B cell (primary cell): ENCODE data around the gene CYTH4. TPM values are rescaled to one million over a fixed set of nuclear protein-coding genes. Genes with fewer than 3 reads are reported as not detected.

Experiments used
- ATAC-seq: fragments of 200-7000 bp; cut with Tn5 transposase; one replicate; pipeline ENCODE4 v1.10.0; 2021; ENCODE audit warnings: low read depth, mild to moderate bottlenecking, moderate number of reproducible peaks, moderate library complexity
- CTCF ChIA-PET: fragments of 350-600 bp; sonication (Branson Sonifier 250); formaldehyde crosslinking; loops from one replicate; lab custom pipeline; 2021; ENCODE audit warnings: antibody characterized with exemption, inconsistent platforms; lab: Charles Lee
- POLR2A ChIA-PET: fragments of 350-600 bp; sonication (Branson Sonifier 250); formaldehyde crosslinking; loops from one replicate; lab custom pipeline; 2021; ENCODE audit warnings: antibody characterized with exemption; lab: Charles Lee
- DNase-seq: peaks from one replicate; pipeline ENCODE4 v3.0.0; 2013
- H2AFZ ChIP-seq: 2 replicates; pipeline ENCODE4 v1.6.1; 2012; ENCODE audit warnings: mild to moderate bottlenecking, low read depth, low read length; ENCODE audit not compliant: insufficient read depth, poor library complexity, severe bottlenecking
- H3K27ac ChIP-seq, 2 donors: 1 replicate in 1 of 2; 2 replicates in 1 of 2; pipeline ENCODE4 v1.5.1; 2012 to 2013; ENCODE audit warnings: low read length in 2 of 2, mild to moderate bottlenecking in 2 of 2, moderate library complexity in 1 of 2
- H3K27me3 ChIP-seq, 4 experiments: fragments of 200-600 bp in 1 of 4; sonication (generic) in 1 of 4; replicated peaks in 1 of 4; 1 replicate in 2 of 4; 2 replicates in 2 of 4; pipeline versions ENCODE4 v1.6.1 to v1.7.0; 2013 to 2016; ENCODE audit warnings: low read length in 3 of 4, mild to moderate bottlenecking in 2 of 4, mixed read lengths in 1 of 4, moderate library complexity in 1 of 4; ENCODE audit not compliant: insufficient read depth in 4 of 4, control insufficient read depth in 3 of 4; ENCODE audit errors: control extremely low read depth in 1 of 4
- H3K36me3 ChIP-seq, 2 experiments: replicated peaks in 1 of 2; 1 replicate in 1 of 2; 2 replicates in 1 of 2; pipeline versions ENCODE4 v1.6.1 to v1.7.1; 2013; ENCODE audit warnings: low read length in 1 of 2; ENCODE audit not compliant: insufficient read depth in 2 of 2, control insufficient read depth in 1 of 2; ENCODE audit errors: control extremely low read depth in 1 of 2, extremely low read depth in 1 of 2
- H3K4me1 ChIP-seq, 2 donors: fragments of 200-600 bp in 1 of 2; sonication (generic) in 1 of 2; 1 replicate in 1 of 2; 2 replicates in 1 of 2; pipeline versions ENCODE4 v1.5.1 to v1.6.1; 2013 to 2017; ENCODE audit warnings: low read length in 2 of 2; ENCODE audit not compliant: control insufficient read depth in 2 of 2, insufficient read depth in 2 of 2
- H3K4me2 ChIP-seq: replicated peaks from 2 replicates; pipeline ENCODE3; 2012; ENCODE audit warnings: mild to moderate bottlenecking, low read depth, low read length; ENCODE audit not compliant: poor library complexity, severe bottlenecking
- H3K4me3 ChIP-seq, 5 experiments: fragments of 200-600 bp in 1 of 5; sonication (generic) in 1 of 5; 1 replicate in 3 of 5; 2 replicates in 2 of 5; pipeline versions ENCODE4 v1.5.1 to v1.7.0; 2011 to 2016; ENCODE audit warnings: low read length in 4 of 5, mild to moderate bottlenecking in 4 of 5, low read depth in 2 of 5, control low read depth in 1 of 5, moderate library complexity in 1 of 5; ENCODE audit not compliant: insufficient read depth in 1 of 5; ENCODE audit errors: control extremely low read depth in 1 of 5, extremely low read depth in 1 of 5
- H3K79me2 ChIP-seq: fragments of 200-600 bp; sonication (generic); one replicate; pipeline ENCODE4 v1.6.0; 2016; ENCODE audit warnings: low read length; ENCODE audit not compliant: control insufficient read depth, insufficient read depth
- H3K9ac ChIP-seq: fragments of 200-600 bp; sonication (generic); 2 replicates; pipeline ENCODE4 v1.6.1; 2017; ENCODE audit warnings: mild to moderate bottlenecking, low read length, moderate library complexity
- H3K9me3 ChIP-seq, 3 donors: one replicate each; pipeline versions ENCODE4 v1.6.1 to v1.7.1; 2013; ENCODE audit warnings: low read length in 2 of 3; ENCODE audit not compliant: control insufficient read depth in 2 of 3, insufficient read depth in 1 of 3; ENCODE audit errors: control extremely low read depth in 1 of 3
- H4K20me1 ChIP-seq: 2 replicates; pipeline ENCODE4 v1.6.0; 2012; ENCODE audit warnings: mild to moderate bottlenecking, low read length; ENCODE audit not compliant: insufficient read depth, control insufficient read depth, poor library complexity, severe bottlenecking
- H3K27ac Mint-ChIP-seq: one replicate; pipeline ENCODE4 v1.8.0; 2021; ENCODE audit warnings: mixed read lengths
- H3K27me3 Mint-ChIP-seq: one replicate; pipeline ENCODE4 v1.8.0; 2021; ENCODE audit warnings: mixed read lengths
- H3K4me1 Mint-ChIP-seq: one replicate; pipeline ENCODE4 v1.8.0; 2021; ENCODE audit warnings: mixed read lengths
- H3K4me3 Mint-ChIP-seq: one replicate; pipeline ENCODE4 v1.8.0; 2021; ENCODE audit warnings: mixed read lengths
- H3K9me3 Mint-ChIP-seq: one replicate; pipeline ENCODE4 v1.8.0; 2022; ENCODE audit warnings: mixed read lengths; ENCODE audit not compliant: insufficient read depth
- EZH2 ChIP-seq: IDR thresholded peaks from 2 replicates; pipeline ENCODE4 v1.6.1; 2012; ENCODE audit warnings: borderline replicate concordance, low read depth, mild to moderate bottlenecking, moderate library complexity, low read length; ENCODE audit not compliant: insufficient read depth, poor library complexity, severe bottlenecking
- WGBS: methylation state at CpG from one replicate; pipeline ENCODE4 v1.1.5; 2013; ENCODE audit warnings: missing lambda C conversion rate; ENCODE audit not compliant: insufficient coverage; 5-methylcytosine and 5-hydroxymethylcytosine counted together
- intact Hi-C: fragments of 100-400 bp; cut with micrococcal nuclease; formaldehyde crosslinking; loops from one replicate; pipeline ENCODE4 v1.10.0; 2022
- polyA plus RNA-seq: library from polyadenylated mRNA; depleted of rRNA; stranded (reverse); fragments of >200 nt; gene quantifications from 2 replicates; pipeline ENCODE4 v1.2.3, GENCODE V29; 2012
- total RNA-seq, 2 donors: library from RNA; stranded (reverse); fragments of 120-200 nt in 1 of 2; gene quantifications; 1 replicate in 1 of 2; 2 replicates in 1 of 2; pipeline versions ENCODE4 v1.2.3 to v1.2.4, GENCODE V29; 2013 to 2022
- TF ChIP-seq, protein P1 (sequence below): fragments of 200-600 bp; IDR thresholded peaks from one replicate; pipeline ENCODE4 v1.8.0; 2022; ENCODE audit warnings: antibody characterized with exemption, mild to moderate bottlenecking

CYTH4 gene
- total and polyA plus RNA-seq, 2 donors (not counting 1 experiment from before 2014, with no cell fraction given) = 98.0 to 154 TPM

DNA sequence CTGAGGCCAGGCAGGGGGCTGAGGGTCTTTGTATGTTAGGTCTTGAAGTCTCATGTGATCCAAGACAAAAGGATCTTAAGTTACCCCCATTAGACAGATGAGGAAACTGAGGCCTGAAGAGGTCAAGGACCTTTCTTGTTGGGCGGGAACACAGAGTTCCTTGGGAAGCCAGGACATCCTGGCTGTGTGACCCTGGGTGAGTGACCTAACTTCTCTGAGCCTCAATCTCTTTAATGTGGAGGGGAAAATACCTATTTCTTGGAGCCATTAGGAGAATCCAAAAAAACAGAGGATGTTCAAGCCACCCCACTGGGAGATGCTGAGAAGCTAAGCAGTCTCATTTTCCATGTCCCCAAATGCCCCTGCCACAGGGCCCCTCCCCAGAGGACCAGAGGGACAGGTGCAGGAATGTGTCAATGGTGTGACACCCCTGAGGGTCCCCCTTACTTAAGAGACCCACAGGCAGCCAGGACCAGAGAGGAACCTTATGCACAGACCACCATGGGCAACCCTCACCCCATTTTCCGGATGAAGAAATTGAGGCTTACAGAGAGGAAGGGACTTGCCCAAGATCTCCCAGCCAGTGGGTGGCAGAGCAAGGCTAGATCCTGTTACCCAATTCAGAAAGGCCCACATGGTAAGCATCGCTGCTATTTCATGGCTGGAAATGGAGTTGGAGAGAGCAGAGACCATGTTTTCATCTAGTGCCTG, 46.3 kb upstream of the CYTH4 start:
- ChIA-PET CTCF (interaction anchor here (10.1 kb wide), 1 partner anchor 15 kb away, joined by 129 read pairs; no protein-coding TSS in a partner anchor), POLR2A (interaction anchor here (1.3 kb wide), 1 partner anchor 12 kb away, joined by 3 read pairs; no protein-coding TSS in a partner anchor)
- TF ChIP-seq, protein P1, sequence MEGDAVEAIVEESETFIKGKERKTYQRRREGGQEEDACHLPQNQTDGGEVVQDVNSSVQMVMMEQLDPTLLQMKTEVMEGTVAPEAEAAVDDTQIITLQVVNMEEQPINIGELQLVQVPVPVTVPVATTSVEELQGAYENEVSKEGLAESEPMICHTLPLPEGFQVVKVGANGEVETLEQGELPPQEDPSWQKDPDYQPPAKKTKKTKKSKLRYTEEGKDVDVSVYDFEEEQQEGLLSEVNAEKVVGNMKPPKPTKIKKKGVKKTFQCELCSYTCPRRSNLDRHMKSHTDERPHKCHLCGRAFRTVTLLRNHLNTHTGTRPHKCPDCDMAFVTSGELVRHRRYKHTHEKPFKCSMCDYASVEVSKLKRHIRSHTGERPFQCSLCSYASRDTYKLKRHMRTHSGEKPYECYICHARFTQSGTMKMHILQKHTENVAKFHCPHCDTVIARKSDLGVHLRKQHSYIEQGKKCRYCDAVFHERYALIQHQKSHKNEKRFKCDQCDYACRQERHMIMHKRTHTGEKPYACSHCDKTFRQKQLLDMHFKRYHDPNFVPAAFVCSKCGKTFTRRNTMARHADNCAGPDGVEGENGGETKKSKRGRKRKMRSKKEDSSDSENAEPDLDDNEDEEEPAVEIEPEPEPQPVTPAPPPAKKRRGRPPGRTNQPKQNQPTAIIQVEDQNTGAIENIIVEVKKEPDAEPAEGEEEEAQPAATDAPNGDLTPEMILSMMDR = no peak
- no peak for TF ChIP-seq EZH2
- H3K27me3 Mint-ChIP-seq = no peaks in the 10 kb centered on the region
- Histone ChIP-seq H3K4me2 (peak overlapping the region; percentile 47), H4K20me1 (peaks cover 85% of the 10 kb centered on the region), H3K27ac (peak overlapping the region; percentile 73 to 86), H3K4me3 (no peak overlapping the region), H2AFZ (no peak overlapping the region), H3K27me3 (no peaks in the 10 kb centered on the region), H3K4me1 (peaks cover 89 to 99% of the 10 kb centered on the region in 2 donors), H3K9me3 (no peaks in the 10 kb centered on the region), H3K36me3 (peaks cover 2 to 96% of the 10 kb centered on the region in 2 experiments), H3K9ac (peak overlapping the region; percentile 5), H3K79me2 (peaks cover 93% of the 10 kb centered on the region)
- peak overlapping the region; percentile 78 for H3K4me3 Mint-ChIP-seq
- no peaks in the 10 kb centered on the region for H3K9me3 Mint-ChIP-seq
- ATAC-seq = no peak
- intact Hi-C loops = no loop called here
- H3K27ac Mint-ChIP-seq = peak overlapping the region; percentile 96
- peaks cover 96% of the 10 kb centered on the region for H3K4me1 Mint-ChIP-seq
- DNase-seq = no peak
- WGBS = 90% methylated on average over 2 of the region's 3 CpGs
